ENCODE data around the gene TEF.

The TEF gene

DNA sequence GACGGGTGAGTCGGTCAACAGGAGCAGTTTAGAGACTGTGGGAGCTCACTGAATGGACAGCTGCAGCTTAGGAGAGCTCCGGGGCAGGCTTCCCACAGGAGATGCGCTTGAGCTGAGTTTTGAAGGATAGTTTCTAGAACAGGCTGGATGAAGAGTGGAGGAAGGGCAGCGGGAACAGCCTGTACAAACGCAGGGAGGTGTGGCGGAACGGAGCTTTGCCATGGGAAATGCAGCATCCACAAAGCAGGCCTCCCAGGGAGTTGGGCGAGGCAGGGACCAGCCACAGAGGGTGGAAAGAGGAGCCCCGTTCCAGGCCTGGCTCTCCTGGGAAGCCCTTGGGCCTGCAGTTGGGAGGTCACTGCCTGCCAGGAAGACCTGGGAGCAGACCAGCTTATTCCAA, 26.8 kb upstream of the TEF start:
- DNase-seq (ENCODE audit: low spot score): no peak

DNA sequence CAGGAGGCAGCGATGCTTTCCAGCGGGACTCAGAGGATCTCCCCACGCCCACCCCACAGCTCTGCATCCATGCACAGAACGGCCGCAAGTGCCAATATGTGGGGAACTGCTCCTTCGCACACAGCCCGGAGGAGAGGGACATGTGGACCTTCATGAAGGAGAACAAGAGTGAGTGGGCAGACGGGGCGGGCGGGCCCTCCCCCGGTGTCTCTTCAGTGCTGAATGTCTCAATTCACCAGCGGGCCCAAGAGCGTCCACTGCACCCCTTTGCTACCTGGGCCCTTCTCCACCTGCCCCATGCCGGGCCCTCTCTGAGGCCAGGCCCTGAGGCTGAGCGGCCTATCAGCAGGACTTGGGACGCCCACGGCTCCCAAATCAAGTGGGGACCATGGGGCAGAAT, 25.8 kb upstream of the TEF start:
- no peak for DNase-seq (ENCODE audit: low spot score)

DNA sequence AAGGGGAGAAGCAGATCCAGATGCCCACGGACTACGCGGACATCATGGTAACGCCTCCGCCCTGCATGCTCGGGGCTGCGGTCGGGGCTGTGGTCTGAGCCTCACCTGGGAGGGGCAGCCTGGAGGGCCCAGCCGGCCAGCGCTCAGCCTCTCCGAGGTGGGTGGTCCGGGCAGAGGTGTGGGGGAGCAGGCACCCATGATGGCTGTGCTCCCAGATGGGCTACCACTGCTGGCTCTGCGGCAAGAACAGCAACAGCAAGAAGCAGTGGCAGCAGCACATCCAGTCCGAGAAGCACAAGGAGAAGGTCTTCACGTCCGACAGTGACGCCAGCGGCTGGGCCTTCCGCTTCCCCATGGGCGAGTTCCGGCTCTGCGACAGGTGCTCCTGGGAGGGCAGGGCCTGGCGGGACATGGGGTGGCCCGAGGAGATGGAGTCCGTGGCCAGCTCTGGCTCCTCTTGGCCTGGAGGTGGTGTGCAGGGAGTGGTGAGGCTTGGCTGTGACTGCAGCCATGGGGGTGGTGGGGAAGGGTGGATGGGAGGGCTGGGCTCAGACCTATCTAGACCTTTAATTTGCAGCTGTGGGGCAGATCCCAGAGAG, 25.2 kb upstream of the TEF start:
- DNase-seq (ENCODE audit: low spot score): no peak

DNA sequence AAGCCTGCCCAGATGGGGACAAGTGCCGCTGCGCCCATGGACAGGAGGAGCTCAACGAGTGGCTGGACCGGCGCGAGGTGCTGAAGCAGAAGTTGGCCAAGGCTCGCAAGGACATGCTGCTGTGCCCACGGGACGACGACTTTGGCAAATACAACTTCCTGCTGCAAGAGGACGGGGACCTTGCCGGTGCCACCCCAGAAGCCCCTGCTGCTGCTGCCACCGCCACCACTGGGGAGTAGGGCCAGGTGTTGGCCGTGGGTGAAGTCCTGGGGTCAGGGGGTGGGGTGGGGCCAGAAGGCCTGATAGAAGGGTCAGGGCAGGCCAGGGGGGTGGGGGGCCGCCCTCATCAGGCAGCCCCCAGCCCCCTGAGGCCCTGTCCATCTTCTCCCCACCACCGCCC, 24.6 kb upstream of the TEF start:
- DNase-seq (ENCODE audit: low spot score): no peak

DNA sequence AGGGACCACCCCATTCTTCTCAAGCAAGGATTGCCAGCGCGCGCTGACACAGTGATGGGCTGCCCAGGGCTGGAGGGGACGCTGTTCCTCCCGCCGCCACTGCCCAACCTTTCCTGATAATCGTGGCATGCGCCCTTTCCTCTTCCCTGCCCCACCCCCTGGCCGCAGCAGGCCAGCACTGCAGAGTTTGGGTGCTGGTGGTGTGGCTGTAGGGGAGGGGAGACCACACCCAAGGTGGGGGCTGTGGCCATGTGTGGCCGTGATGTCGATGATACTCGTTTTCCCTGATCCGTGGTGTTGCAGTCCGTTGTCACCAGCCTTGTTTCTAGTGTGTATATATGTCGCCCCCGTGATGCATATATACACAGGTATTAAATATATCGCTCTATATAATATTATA, 22.8 kb upstream of the TEF start:
- no peak for DNase-seq (ENCODE audit: low spot score)

DNA sequence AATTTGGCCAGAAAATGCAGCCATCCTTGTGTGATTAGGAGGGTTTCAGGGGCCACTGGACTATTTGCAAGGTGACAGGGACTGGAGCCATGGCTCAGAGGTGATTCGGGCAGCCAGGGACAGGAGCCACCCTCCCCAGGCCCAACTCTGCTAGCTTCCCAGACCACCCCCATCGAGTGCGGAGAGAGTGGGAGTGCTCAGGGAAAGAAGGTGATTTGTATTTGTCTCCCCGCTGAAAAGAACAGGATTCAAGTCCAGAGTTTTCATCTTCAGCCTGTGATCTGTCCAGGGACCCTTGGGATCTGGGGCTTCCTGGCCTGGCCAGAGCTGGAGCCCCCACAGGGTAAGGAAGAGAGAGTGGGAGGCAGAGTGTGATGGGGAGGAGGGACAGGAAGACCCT, 22.4 kb upstream of the TEF start:
- no peak for DNase-seq (ENCODE audit: low spot score)

DNA sequence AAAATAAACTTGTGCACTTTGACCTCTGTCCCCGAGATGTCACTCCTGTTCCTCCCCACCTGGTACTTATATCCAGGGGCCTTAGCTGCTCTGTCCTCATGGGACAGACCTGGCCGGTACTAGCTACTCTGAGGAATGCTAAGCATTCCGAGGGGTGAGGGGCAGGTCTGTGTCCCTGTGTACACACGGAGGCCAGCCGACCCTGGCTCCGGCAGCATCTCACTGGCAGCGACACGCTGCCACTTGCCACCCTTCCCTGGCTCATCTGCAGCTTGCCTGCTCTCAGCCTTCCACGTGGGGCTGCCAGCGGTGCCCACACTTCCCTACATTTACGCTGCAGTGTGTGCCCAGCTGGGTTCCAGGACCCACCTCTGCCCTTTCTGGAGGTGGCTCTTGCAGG, 21.6 kb upstream of the TEF start:
- no peak for DNase-seq (ENCODE audit: low spot score)

DNA sequence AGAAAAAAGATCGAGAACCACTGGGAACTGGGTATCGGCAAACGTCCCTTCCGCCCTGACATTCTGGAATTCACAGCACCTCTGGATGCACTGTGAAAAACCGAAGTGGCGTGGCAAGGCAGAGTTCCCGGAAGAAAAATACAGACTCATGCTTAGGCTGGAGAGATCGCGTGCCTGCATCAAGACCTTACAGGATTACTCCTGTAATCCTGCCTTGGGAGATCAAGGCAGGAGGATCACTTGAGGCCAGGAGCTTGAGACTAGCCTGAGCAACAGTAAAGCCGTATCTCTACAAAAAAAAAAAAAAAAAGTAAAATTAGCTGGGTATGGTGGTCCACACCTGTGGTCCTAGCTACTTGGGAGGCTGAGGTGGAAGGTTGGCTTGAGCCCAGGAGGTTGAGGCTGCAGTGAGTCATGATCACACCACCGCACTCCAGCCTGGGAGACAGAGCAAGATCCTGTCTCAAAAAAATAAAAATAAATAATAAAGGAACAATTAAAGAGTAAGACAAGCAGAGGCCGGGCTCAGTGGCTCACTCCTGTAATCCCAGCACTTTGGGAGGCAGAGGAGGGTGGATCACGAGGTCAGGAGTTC, 19.9 kb upstream of the TEF start:
- DNase-seq (ENCODE audit: low spot score): no peak

DNA sequence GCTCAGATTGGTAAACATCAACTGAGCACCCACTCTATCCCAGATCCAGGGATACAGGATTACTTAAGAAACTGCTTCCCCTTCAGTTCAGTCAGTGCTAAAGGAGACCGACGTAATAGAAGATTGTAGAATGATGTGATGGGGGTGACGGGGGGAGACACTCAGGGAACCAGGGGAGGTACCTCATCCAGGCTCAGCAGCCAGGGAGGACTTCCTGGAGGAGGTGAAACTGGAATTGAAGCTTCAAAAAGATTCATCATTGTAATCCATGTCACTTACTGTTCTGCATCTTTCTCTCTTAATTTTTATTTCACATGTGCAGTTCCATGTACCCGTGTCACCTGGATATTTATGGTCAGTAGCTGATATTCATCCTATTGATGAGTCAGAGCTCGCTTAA, 19.1 kb upstream of the TEF start:
- DNase-seq (ENCODE audit: low spot score): no peak

DNA sequence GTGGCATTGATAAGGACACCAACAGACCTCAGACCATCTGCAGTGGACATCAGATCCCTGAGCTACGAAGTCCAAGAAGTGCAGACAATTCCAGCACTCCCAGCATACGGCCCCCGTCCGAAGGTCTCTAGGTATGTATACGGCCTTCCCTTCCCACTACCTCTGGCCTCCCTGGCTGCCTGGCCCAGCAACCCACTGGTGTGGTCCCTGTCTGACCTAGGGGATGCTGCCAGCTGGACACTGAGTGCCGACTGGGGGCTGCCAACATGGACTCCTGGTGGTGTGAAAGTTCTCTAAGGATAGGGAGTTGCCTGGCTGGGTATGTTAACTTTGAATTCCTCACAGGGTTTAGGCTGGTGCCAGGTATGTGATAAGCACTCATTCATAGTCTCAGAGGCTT, 17.5 kb upstream of the TEF start:
- DNase-seq (ENCODE audit: low spot score): no peak

DNA sequence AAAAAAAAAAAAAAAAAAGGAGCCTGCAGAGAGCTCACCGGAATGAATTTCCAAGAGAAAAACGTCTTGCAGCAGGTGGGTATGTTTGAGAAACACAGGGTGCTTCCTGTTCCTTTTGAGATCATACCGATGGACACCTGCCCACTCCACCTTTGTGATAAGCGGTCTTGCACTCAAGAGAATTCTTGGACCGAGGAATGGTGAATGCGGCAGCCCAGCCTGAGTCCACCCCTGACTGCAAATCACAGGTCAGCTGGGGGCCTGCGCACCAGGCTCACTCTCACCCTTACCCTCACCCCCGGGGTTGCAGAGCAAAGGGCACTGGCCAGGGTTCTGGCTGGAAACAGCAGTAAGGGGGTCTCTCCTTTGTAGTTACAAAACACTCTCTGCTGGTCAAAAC, 16.8 kb upstream of the TEF start:
- no peak for DNase-seq (ENCODE audit: low spot score)

DNA sequence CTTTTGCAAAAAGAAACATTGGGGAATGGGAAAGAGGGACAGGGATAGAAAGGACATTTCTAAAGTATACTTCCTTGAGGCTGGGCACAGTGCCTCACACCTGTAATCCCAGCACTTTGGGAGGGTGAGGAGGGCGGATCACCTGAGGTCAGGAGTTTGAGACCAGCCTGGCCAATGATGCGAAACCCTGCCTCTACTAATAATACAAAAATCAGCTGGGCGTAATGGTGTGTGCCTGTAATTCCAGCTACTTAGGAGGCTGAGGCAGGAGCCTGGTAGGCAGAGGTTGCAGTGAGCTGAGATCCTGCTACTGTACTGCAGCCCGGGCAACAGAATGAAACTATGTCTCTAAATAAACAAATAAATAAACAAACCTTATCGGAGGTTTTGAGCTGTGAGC, 16.3 kb upstream of the TEF start:
- DNase-seq (ENCODE audit: low spot score): no peak

DNA sequence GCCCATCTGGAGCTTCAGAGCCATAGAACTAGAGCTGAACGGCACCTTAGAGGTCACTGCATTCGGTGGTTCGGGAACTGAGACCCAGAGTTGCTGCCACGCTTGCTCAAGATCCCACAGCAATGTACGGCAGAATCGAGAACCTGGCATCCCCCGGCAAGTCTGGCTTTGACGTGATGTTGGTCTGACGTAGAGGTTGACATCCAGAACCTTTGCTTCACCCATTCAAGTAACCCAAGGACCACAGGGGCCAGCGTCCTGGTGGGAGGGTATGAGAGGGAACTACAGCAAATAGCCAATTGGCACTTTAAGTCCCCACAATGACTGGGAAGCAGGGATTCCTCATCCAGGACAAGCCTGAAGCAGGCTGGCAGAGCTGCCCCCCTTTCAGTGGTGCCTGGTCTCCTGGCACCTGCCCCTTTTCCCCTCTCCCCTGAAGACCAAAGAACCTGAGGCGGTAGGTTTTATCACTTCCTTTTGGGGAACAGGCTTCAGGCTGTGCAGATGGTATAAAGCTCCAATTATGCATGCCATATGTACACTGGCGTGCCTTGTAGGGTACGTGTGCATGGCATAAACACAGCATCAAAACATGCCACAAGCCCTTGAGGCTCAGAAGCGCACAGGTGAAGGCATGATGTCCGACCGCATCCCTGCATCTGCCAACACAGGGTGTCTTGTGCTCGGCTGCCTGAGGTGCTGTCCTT, 15.3 kb upstream of the TEF start:
- DNase-seq (ENCODE audit: low spot score): no peak

DNA sequence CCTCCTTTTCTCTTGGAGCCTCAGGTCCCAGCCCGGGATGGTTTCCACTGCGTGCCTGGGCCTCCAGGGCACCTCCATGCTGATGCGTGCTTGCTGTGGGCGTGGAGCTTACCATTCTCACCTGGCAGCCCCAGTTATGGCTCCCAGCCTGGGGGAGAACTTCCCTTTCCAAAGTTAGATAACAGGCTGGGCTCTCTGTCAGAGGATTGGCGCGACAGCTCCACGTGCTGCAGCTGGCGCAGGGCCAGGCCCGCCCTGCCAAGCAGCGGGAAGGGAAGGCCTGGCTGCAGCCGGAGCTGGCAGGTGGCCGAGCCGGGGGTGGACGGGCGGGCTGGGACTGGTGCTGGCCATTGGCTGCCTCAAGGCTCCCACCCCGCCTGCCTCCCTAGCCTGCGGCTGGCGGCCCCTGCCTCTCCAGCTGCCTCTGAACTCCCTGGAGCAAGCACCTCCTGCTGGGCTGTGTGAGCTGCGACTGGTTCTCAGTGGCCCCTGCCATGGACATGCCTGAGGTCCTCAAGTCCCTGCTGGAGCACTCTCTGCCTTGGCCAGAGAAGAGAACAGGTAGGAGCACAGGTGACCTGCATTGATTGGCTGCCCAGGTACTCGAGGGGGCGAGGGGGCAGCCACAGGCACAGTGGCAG, 14.6 kb upstream of the TEF start:
- peak; percentile 97 for DNase-seq (ENCODE audit: low spot score)

DNA sequence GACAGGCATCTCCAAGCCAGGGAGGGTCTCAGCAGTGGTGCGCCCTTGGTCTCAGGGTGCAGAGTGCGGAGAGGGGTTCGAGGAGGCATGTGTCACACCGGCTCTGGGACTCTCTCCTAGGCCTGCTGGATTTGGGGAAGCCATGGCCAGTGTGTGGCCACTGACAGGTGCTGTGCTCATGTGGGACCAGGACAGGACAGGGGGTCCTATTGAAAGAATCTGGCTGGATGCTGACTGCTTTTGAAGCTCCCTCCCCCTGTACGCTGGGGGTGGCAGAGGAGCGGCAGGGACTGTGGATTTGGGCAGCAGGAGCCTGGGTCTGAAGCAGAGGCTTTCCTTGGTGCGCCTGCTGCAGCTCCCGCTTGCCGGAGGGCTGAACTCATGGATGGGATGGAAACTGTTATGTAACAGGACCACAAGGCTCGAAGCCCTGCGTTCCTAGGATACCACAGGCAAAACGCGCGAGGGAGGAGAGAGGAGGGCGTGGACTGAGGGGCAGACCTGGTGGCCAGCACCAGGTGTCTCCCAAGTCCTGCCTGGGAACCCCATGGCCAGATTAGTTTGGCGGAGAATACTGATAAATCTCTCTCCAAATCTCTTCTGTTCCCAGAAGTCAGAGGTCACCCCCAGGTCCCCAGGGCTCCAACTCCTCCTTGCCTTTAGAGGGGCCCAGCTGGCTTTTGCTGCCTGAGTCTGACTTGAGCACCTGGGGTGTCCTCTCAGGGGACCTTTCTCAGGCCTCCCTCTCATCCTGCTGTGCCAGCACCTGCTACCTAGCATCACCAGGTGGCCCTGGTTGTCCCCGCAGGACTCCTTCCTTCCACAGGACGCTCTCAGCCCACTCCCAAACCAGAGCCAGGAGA, 13.8 kb upstream of the TEF start:
- DNase-seq (ENCODE audit: low spot score): peak; percentile 60

DNA sequence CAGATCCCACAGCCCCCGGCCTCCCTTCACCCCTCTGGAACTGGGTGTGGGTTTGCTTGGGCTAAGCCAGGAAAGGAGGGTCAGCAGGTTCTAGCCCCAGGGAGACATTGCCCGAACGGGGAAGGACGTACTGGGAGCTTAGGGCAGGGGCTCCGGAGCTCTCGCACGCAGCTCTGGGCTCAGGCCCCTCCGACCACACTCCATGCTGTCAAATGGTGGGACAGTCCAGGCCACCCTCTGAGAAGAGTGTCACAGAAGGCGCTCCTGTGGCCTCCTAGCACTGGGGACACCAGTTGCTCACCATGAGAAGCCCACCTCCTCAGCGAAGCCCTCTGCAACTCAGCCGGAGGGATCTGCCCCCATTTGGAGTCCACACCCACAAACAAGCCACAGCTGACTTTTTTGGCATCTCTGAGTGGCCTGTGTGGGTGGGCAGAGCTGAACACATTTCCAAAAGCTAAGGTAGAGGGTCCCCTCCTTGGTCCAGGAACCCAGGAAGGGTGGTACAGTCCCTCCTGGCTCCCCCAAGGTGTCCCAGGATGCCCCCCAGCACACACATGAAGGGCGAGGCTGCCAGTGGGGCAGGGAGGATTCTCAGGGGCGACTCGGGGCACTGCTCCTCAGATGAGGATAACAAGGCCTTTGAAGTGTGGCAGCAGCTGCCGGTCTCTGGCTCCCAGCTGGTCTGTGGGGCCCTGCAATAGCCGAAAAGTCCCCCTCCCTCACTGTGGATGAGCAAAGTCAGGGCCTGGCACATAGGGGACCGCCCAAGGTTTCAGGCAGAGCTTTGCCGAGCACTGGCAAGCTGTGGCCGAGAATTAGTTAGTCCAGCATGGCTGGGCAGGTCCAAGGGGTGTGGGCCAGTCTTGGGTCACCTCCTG, 13.0 kb upstream of the TEF start:
- DNase-seq (ENCODE audit: low spot score): no peak

DNA sequence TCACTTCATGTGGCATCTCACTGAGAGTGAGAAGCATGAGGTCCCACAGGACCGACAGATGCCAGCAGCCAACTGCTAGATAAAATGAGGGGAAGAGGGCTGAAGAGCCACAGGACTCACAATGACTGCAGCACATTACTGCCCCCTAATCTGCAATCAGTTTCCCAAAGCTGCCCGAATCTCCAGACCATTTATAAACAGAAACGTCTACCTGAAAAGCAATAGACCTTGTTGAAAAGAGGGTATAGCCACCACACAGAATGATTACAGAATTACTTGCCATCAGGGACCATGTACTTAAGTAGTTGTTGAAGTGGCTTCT, 12.4 kb upstream of the TEF start:
- DNase-seq (ENCODE audit: low spot score): no peak

DNA sequence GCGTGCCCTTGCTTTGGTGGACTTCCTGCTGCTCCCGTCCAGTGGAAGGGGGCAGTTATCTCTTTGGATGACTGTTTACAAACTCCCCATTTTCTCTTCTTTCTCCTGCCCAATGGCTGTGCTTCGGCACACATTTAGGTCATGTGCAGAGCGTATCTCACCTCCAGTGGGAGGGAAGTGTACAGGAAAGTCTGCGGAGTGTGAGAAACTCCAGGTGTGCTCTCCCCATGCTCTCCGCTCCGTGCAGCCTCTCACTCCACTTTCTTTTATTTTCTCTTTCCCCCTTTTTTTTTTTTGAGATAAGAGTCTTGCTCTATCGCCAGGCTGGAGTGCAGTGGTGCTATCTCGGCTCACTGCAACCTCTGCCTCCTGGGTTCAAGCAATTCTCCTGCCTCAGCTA, 11.9 kb upstream of the TEF start:
- no peak for DNase-seq (ENCODE audit: low spot score)

DNA sequence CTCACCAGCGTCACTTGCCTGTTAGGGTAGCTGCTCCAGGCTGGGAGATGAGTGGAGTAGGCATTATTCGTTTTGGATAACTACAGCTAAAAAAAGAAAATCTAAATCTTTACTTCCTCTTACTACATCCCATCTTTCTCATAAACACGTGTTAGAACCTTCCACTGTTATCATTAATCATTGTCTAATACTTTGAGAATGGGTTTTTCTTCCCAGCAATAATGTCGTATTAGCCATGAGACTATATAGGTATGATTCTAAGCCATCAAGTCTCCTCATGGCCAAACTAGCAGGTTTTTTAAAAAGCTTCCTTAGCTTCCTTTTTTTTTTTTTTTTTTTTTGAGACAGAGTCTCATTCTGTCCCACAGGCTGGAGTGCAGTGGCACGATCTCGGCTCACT, 3.9 kb upstream of the TEF start:
- DNase-seq (ENCODE audit: low spot score): no peak

DNA sequence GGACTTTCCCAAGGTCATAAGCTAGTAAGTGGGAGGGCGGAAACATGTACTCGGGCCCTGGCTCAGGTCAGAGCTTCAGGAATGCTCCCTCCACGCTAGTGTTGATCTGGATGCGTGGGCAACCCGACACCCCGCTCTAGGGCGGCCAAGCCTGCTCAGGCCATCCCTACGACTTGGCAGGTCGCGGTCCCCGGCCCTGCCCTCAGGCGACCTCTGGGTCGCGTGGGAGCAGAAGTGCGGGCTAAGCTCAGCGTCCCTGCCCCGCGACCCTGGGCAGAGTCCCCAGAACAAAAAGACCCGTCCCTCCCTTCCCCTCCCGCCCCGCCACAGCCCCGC, 781 bp upstream of the TEF start:
- peak; percentile 87 for DNase-seq (ENCODE audit: low spot score)

DNA sequence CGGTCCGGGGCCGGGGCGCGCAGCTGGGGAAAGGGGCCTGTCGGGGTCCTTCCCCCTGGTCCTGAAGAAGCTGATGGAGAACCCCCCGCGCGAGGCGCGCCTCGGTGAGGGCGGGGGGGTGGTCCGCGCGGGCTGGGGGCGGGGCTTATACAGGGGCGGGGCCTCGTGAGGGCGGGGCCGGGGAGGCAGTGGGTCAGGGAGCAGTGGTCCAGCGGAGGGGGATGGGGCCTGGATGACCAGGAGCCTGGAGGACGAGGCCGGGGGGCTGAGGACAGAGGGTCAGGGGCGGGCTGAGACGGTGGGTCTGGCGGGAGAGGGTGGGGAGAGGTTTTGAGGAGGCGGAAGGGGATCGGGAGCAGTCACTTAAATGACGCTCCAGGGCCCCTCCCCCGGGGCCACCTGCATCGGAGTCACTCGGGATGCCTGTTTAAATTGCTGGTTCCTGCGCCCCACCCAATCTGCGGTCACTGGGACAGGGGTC, 396 bp downstream of the TEF start:
- DNase-seq (ENCODE audit: low spot score): peak; percentile 90

DNA sequence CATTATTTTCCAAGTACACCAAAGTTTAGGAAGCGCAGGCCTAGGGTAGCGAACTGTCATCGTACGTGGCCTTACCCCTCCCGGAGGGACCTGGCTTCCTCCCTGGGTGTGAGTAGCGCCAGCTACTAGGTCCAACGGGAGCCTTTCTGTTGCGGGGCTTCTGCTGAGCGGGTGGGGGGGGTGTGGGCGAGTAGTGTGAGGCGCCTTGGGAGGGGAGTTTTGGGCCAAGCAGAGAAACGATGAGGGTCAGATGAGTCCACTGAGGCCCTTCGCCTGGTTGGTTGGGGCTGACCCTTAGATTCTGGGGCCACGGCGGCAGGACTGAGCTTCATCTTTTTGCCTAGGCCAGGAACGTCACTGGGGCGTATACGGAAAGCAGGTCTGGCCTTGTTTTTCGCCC, 868 bp downstream of the TEF start:
- DNase-seq (ENCODE audit: low spot score): no peak

Data from AG08396 (cell line).